ENCODE measurements around the gene SKI.
"Not testable (repeated sequence)": the region's sequence is repeated elsewhere in the genome, so short reads cannot be mapped to it uniquely, and the experiment has no call there.

The SKI gene

DNA sequence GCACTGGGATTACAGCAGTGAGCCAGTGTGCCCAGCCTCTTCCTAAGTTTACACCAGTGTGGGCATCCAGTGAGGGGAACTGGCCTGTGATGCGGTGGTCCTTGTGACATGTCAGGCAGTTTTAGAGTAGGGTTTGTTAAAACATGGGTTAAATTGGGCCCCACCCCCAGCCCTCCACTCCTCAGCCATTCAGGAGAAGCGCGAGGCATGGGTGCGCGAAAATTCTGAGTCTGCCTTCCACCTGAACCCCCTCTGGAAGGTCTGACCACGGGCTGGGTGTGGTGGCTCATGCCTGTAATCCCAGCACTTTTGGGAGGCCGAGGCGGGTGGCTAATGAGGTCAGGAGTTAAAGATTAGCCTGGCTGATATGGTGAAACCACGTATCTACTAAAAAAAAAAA is 51.7 kb downstream of the SKI start:
- DNase-seq: no peak

DNA sequence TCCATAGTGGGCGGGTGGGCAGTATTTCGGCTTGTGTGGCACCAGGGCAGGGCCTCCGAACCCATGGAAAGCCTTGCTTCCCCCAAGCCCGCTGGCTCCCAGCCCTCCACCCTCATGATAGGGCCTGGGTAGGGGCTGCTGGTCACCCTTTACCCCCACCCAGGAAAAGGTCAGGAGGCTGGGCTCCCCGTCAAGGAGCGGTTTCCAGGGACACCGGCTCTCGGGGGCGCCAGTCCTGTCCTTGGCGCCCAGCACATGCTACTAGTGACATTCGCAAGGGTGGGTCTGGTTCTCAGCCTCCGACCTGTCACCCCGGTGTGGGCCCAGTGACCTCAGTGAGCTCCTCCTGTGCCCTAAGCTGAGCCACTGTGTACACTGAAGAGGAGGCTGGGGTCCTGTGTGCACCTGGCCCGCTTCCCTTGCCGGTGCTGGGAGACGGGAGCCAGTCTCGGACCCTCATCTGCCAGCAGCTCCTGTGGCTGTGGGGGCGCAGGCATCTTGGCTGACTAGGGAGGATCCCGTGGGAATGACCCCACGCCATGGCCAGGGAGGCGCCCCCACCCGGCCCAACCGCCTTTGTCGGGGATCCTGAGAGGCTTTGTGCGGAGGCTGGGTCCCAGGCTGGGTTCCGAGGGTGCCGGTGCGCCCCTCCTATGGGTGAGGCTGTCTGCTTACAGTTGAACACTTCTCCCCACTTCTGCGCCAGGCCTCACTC is 54.6 kb downstream of the SKI start:
- no peak for DNase-seq

DNA sequence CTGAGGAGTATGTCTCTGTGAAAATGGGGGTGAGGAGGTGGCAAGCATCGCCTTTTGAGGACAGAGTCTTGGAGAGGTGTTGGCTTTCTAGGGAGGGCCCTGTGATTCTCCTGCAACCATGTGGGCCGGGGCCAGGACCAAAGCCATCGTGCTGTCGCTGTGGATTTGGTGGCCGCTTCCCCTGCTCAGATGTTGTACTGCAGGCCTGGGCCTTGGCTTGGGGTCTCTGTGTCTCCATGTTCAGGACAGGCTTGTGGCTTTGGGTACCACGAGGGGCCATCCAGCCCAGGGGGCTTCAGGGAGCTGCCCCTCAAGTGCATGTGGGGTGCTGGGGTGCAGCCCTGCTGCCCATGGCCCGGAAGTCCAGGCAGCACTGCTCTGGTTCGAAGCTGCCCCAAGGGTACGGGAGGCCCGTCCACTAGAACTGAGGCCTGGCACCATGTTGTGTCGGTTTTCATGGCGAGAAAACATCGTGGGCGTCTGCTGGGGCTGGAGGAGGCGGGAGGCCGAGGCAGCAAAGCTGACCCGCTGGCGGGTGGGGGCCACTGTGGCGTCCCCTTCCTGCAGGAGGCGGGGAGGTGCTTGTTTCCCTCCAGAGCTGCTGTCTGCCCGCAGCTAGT is 55.4 kb downstream of the SKI start:
- DNase-seq: no peak

DNA sequence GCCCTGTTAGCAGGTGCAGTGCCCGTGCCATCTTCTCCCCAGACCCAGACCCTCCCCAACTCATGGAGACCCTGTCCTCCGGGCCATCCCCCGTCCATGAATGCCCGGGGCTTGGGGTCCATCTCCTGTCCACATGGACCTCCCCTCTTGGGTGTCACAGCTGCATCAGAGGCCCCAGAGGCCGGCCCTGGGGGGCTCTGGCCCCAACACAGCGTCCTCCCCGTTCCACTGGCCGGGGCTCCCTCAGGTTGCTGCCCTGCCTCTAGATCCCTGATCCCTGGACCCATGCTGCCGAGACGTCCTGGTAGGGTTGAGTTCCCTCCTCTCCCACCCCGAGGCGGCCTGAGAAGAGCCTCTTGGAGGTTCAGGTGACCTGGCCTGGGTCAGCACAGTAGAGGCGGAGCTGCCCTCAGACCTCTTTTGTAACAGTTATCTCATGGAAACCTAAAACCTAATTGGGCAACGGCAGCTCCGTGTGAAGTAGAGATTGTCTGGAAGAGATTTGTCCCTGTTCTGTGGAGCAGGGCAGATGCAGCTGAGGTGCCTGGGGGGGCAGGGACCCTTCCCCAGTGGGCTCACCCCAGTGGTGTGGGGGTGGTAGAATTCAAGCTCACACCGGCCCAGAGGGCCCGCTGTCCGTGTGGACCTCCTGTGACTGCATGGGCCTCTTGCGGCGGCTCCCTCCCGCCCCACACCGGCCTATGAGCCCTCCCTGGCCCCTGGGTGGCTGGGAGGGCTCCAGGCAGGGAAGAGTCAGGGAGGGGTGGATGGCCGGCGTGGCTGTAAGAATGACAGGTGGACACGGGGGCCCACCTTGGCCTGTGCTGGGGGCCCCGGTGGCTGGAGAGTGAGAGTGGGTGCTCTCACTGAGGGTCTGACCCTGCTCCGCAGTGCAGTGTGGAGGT is 56.1 kb downstream of the SKI start:
- no peak for DNase-seq

DNA sequence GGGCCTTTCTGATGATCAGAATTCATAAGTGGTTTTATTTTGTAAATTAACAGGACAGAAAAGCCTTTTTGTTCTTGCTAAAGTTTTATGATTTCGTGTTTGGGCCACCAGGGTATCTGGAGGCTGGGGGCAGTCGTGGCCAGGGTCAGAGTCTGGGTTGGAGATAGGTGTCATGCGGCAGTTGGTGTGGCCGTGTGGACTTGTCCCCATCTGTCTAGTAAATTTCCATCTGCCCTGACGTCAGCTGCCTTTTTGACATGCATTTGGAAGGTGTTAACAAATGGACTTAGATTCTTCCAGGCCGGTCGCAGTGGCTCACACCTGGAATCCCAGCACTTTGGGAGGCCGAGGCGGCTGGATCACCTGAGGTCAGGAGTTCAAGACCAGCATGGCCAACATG is 56.8 kb downstream of the SKI start:
- DNase-seq: no peak

DNA sequence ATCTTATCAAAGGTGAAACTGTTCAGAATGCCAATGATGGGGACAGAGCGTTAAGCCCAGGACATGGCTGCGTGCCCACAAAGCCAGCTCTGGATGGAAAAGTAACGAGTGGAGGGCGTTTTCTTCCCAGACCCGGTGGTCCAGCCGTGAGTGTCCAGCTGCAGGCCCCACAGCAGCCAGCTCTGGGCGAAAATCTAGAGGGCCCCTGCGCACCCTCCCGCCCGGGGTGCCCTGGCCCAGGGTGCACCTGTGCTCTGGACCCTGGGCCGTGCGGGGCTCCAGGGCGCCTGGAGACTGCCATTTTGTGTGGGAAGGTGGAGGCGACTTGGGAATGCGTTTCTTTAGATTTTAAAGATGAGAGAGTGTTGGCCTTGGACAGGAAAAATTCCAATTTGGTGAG is 58.8 kb downstream of the SKI start:
- no peak for DNase-seq

DNA sequence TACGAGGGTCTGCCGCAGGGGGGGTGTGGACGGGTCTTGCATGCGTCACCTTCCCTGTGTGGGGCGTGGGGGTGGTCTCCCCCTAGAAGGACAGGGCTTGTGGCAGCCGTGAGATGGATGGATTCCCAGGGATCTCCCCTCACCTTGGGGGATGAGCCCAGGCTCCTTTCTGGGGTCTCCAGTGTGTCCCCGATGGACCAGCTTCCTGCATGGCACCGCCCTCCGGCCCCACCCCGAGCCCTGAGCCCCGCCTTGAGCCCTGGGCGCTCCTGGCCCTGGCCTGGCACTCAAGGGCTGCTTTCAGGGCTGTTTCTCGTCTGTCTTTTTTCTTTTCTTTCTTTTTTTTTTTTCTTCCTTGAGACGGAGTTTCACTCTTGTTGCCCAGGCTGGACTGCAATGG is 59.5 kb downstream of the SKI start:
- no peak for DNase-seq

DNA sequence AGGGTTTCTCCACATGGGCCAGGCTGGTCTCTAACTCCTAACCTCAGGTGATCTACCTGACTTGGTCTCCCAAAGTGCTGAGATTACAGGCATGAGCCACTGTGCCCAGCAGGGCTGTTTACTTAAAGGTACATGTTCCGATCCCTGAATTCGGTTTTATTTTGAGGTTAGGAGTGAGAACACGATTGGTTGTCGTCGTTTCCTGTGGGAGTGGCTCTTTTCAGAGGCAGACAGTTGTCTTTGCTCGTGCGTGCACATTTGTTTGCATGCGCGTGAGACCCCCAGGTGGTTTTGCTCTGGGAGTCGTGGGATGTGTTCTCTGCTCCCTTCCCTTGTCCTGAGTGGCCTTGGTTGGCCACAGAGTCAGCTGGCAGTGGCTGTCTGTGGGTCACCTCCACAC is 60.2 kb downstream of the SKI start:
- no peak for DNase-seq

DNA sequence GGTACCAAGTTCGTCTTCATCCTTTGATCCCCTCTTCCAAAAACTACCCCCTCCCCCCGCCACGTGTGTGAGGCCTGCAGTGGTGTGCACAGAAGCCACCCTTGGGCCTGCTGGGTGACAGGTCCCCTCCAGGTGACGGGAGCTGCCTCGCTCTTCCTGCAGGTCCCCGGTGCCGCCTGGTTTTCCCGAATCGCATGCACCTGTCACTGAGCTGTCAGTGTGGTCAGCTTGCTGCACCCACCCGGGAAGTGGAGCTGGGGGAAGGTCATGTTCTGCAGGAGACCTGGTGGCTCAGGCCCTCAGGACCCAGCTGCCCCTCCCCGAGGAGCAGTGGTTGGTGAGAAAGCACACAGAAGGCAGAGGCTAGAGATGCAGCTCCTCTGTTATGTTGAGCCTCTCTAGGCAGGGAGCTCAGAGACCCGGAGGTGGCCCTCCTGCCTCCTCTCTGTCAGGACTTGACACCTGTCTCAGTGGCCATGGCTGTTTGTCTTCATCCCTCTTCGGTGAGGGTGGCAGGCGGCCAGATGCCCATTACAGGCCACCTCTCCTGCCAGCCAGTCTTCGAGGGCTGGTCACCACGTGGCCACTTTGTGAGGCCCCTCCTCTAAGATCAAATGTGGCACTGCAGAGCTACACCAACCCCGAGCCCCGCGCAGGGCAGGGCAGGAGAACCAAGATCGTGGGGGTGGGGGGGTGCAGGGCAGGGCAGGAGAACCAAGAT is 60.9 kb downstream of the SKI start:
- no peak for DNase-seq

DNA sequence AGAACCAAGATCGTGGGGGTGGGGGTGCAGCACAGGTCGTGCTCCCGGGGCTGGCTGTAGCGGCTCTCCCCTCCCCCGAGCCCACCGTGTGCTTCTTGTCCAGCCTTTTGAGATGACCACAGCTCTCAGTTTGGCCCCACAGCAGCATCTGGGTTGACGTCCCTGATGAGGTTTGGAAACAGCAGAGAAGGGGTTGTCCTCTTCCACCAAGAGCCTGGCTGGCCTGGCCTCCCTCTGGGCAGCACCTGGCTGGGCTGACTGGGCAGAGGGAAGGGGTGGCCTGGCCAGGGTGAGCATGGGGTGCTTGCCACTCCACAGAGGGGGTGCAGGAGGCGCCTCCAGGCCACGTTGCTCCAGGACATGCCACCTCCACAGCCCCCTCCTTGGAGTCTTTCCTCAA is 61.5 kb downstream of the SKI start:
- no peak for DNase-seq

DNA sequence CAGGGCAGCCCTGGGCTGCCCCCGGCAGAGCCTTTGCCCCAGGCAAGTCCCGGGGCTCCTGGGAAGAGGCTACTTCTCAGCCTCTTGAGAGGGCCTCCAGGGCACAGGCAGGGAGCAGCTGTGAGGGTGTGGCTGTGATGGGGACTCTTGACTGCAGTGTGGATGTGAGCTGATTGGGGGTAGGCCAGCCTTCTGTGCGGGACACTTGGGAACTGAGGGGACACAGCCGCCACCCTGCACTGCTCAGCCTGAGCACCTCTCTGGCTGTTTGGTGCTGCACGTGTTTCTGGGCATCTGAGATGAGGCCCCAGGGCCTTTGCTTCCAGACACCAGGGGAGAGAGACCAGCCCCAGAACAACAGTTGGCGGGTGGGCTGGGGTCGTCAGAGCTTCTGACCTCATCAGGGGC is 62.1 kb downstream of the SKI start:
- no peak for DNase-seq

DNA sequence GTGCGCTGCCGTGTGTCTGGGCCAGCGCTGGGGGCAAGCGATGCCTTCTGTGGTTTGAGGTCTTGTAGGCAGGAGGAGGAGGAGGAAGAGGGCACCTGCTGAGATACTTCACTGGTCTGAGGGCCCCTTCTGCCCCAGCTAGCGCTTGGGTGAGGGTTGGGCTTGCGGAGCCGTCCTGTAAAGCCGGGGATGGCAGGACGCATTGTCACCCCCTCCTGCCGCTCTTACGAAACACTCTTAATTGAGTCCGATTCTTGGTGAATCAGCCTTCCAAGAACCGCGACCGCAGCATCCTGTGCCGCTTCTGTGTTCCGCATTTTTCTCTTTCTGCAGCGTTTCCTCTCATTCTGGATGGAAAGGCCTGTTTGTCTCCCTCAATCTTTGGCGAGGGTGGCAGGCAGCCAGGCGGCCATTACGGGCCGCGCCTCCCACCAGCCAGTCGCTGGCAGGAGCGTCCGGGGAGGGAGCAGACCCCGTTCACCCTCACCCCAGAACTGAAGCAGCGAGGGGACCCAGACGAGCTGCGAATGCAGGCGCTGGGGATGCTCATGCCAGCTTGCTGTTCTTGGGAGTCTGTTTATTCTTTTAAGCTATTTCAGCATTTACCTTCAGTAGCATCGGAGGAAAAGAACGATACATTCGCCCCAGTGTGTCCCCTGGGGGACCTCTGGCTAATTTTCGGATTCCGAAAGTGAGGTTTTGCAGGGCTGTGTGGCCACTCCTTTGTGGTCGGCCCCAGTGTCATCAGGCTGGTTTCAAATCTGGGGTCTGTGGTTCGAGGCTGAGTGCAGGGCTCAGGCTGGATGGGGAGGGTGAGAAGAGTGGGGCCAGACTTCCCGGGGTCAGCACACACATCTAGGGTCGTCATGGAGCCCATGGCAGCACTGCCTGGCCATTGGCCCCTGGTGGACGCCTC is 62.7 kb downstream of the SKI start:
- peak; percentile 79 for DNase-seq

DNA sequence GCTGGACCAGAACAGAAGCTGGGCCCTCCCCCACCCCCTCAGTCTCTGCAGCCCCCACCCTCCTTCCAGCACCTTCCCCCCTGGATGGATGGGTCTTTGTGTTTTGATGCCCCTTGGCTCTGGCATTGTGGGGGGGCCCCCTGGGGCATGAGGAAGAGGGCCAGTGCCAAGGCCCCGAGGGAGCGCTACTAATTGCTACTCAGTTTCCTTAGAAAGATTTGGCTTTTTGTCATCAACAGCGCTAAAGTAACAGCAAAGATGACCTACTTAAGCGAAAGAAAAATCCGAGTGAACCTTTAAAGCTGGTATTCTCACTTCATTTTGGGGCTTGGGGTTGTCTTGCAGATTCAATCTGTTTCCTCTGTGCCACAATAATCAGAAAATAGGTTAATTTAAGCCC is 63.5 kb downstream of the SKI start:
- DNase-seq: no peak

DNA sequence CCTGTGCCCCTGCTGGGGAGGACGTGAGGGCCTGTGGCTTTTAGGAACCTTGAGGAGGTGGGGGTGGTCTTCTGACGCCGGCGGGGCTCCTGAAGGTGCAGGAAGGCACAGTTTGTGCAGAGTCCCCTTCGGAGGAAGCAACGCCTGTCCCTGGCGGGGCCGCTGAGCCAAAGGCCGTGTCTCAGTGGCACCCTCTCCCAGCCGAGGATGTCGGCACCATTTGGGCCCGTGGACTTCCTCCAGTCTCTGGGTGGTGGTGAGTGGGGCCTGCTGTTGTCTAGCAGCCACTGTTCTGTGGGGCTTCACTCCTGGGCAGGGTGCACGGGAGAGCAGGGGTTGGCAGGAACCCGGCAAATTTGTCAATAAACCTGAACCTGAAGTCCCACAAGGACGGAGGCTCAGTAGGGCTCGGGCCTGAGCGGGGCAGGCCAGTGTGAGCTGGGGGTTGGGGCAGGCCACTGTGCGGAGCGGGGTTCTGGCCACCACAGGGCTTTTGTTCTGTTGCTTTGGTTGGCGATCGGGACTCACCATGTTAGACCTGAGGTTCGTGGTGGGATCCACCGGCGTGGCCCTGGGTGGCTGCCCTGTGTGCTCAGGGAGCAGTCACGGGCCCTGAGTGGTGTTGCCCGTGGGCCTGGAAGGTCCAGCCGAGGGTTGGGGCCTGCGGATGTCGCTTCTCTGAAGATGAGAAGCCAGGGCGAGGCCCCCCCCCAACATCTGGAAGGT is 64.8 kb downstream of the SKI start:
- no peak for DNase-seq

DNA sequence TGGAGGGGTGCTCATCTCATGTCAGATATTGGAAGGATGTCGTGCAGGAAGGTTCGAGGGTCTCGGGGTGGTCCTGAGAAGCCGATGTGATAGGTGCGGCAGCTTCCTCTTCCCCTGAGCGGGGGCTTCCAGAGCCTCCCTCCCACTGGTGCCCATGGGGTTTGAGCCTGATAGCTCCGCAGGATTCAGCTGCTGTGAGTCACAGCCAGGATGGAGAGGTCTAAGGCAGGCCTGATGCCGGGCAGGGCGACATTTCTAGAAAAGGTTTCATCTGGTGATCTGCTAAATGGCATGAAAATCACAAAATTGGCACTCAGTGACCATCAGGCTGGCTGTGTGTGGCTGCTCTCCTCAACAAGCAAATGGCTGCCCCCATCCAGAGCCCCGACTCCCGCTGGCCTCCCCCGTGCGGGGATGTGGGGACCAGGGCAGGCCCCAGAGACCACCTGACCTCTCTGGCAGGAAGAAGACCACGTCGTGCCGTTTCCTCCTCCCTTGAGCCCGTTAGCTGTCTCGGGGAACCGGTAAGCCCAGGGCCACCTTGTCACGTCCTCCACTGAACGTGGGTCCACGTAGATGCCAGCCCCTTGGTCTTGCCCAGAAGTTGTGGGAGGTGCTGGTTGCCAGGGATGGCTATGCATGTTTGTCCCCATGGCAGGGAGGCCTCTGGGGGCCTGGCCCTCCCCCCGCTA is 66.1 kb downstream of the SKI start:
- DNase-seq: no peak

DNA sequence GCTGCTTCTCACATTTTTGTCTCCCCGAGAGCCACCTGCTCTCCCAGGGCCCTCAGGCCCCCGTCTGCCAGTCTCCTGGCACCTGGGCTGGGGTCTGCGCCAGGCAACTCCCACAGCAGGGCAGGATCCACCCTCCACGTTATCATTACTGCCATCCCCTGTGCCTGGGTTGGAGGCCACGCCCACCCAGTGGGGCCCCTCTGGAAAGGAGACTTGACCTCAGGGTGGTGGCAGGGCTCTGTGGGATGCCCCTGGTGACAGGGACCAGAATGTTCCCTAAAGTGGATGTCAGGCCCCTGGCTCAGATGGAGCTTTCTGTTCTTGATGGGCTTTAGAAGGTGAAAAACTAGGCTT is 66.6 kb downstream of the SKI start:
- DNase-seq: no peak

DNA sequence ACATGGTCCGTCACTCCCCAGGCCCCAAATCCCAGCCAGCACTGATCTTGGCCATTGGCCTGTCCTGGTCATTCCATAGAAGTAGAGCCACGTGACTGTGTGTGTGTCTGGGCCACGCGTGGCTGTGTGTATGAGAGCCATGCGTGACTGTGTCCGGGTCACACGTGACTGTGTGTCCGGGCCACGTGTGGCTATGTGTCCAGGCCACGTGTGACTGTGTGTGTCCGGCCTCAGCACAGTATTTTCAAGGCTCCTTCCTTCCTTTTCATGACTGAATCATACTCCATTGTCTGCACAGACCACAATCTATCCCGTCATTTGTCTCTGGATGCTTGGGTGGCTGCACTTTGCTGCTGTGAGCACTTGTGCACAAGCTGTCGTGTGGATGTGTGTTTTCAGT is 67.4 kb downstream of the SKI start:
- DNase-seq: no peak

DNA sequence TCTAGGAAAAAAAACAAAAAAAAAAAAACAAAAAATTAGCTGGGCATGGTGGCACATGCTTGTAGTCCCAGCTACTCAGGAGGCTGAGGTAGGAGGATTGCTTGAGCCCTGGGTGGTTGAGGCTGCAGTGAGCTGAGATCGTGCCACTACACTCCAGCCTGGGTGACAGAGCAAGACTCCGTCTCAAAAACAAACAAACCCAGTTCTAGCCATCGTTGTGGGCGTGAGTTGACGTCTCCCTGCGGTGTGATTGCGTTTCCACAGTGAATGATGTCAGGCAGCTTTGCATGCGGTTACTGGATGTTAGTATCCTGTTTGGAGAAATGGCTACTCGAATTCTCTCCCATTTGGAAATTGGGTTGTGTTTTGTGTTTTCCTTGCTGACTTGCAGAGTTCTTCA is 68.1 kb downstream of the SKI start:
- not testable (repeated sequence) for DNase-seq

DNA sequence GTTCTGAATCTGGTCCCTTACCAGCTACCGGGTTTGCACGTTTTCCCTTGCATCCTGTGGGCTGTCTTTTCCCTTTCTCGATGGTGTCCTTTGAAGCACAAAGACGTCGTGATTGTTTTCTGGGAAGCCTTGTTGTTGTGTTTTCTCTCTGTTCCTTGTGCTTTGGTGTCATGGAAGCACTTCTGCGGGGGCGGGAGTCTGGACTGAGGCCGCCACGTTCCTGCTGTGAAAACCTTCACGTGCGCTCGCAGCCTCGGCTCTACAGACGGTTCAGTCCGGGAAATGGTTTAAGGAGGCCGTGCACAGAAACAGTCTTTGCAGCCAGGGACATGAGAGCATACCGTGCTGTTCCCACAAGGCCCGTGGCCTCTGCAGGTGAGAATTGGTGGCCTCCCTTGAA is 68.5 kb downstream of the SKI start:
- no peak for DNase-seq

DNA sequence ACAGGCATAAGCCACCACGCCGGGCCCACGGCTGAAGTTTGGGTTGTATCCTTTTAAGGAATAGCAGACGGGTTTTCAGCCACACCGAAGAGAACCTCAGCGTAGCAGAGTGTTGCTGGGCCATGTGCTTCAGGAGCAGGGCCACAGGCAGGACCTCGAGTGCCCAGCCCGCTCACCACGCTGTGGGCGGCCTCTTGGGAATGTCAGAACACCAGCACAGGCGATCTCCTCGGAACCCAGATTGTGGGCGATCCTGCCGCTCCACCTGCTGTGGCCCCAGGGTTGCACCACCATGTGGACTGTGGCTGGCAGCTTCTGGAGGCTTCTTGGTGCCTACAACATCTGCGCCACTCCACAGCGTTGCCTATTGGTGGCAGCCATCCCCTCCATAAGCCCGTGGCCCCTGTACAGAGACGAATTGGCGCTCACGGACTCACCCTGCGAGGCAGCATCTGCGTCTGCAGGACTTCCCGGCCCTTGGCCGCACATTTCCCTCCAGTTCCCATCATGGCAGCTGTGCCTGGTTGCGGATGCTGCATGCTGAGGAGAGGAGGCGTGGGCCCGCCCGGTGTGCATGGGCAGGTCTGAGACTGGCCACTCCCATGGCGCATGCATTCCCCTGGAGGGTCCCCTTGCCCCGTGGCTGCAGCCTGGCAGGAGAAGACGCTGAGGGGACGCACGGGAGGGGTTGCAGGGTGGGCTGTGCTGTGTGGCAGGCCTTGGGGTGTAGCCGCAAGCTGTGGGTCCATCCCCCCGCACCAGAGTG is 69.3 kb downstream of the SKI start:
- no peak for DNase-seq
